Measurements from ENCODE around the gene BLOC1S1.

GRCh38 chr12:55686366-55687010 is 29.4 kb upstream of the BLOC1S1 start:
- TF ChIP-seq CTCF (conservative IDR thresholded peaks at IDR 0.05; ENCODE audit: low read length) (no peak), EZH2phosphoT487 (IDR thresholded peaks at IDR 0.05; ENCODE audit: borderline replicate concordance) (no peak)
